Hepatocyte (in vitro differentiated cells): ENCODE measurements around the gene TPSB2. TPM values are rescaled to one million over a fixed set of nuclear protein-coding genes. Genes with fewer than 3 reads are reported as not detected.
"Not testable (repeated sequence)": the region's sequence is repeated elsewhere in the genome, so short reads cannot be mapped to it uniquely, and the experiment has no call there.

ENCODE experiments used
- DNase-seq: peaks from one replicate; pipeline ENCODE4 v3.0.0-alpha.2; 2016; ENCODE audit warnings: low spot score
- H2AFZ ChIP-seq: fragments of 200-600 bp; sonication (generic); 2 replicates; pipeline ENCODE4 v1.6.0; 2016; ENCODE audit warnings: antibody characterized with exemption, mild to moderate bottlenecking
- H3K27ac ChIP-seq: fragments of 200-600 bp; sonication (generic); 2 replicates; pipeline ENCODE4 v1.5.1; 2016; ENCODE audit warnings: mild to moderate bottlenecking
- H3K27me3 ChIP-seq: fragments of 200-600 bp; sonication (generic); 2 replicates; pipeline ENCODE4 v1.6.1; 2016
- H3K36me3 ChIP-seq: fragments of 200-600 bp; sonication (generic); replicated peaks from 2 replicates; pipeline ENCODE4 v1.5.1; 2016; ENCODE audit warnings: low read depth; ENCODE audit not compliant: insufficient read depth
- H3K4me1 ChIP-seq: fragments of 200-600 bp; sonication (generic); 2 replicates; pipeline ENCODE4 v1.5.1; 2016; ENCODE audit warnings: mild to moderate bottlenecking, moderate library complexity; ENCODE audit not compliant: insufficient read depth
- H3K4me2 ChIP-seq: fragments of 200-600 bp; sonication (generic); 2 replicates; pipeline ENCODE4 v1.6.0; 2016
- H3K4me3 ChIP-seq: fragments of 200-600 bp; sonication (generic); 2 replicates; pipeline ENCODE4 v1.5.1; 2016; ENCODE audit warnings: mild to moderate bottlenecking
- H3K79me2 ChIP-seq: fragments of 200-600 bp; sonication (generic); 2 replicates; pipeline ENCODE4 v1.6.0; 2017; ENCODE audit warnings: mild to moderate bottlenecking
- H3K9me2 ChIP-seq: fragments of 200-600 bp; sonication (generic); replicated peaks from 2 replicates; pipeline ENCODE4 v1.6.0; 2017; ENCODE audit warnings: mild to moderate bottlenecking; ENCODE audit not compliant: insufficient read depth
- H3K9me3 ChIP-seq: fragments of 200-600 bp; sonication (generic); 2 replicates; pipeline ENCODE4 v1.5.1; 2016; ENCODE audit warnings: low read depth, mild to moderate bottlenecking
- H4K20me1 ChIP-seq: fragments of 200-600 bp; sonication (generic); 2 replicates; pipeline ENCODE4 v1.6.0; 2016; ENCODE audit warnings: mild to moderate bottlenecking; ENCODE audit not compliant: insufficient read depth, poor library complexity, severe bottlenecking
- CTCF ChIP-seq: fragments of 200-600 bp; sonication (generic); IDR thresholded peaks from 2 replicates; pipeline ENCODE4 v1.5.1; 2016; ENCODE audit warnings: antibody characterized with exemption, mild to moderate bottlenecking; ENCODE audit not compliant: poor library complexity
- EZH2 ChIP-seq: fragments of 200-600 bp; sonication (generic); IDR thresholded peaks from 2 replicates; pipeline ENCODE4 v1.6.1; 2016; ENCODE audit warnings: antibody characterized with exemption, mild to moderate bottlenecking, borderline replicate concordance
- EZH2phosphoT487 ChIP-seq: fragments of 200-600 bp; sonication (generic); IDR thresholded peaks from one replicate; pipeline ENCODE4 v1.6.1; 2018; ENCODE audit warnings: antibody characterized with exemption, mild to moderate bottlenecking, low read depth, moderate library complexity; ENCODE audit not compliant: unreplicated experiment, severe bottlenecking
- WGBS: methylation state at CpG from one replicate; pipeline ENCODE4 v1.1.6; 2016; ENCODE audit warnings: low lambda C conversion rate; ENCODE audit errors: missing lambda C conversion rate; 5-methylcytosine and 5-hydroxymethylcytosine counted together
- polyA plus RNA-seq: library from polyadenylated mRNA; unstranded; fragments of >200 nt; fragmentation: Nextera tagmentation; extraction: Ambion mirVana; gene quantifications from 2 replicates; pipeline ENCODE4 v1.2.1, GENCODE V29; 2016
- total RNA-seq: library from RNA; depleted of rRNA; stranded (reverse); fragments of >200 nt; gene quantifications from 2 replicates; pipeline ENCODE4 v1.2.3, GENCODE V29; 2014

The TPSB2 gene
- total and polyA plus RNA-seq, 2 experiments from 2014 or later = not detected

DNA sequence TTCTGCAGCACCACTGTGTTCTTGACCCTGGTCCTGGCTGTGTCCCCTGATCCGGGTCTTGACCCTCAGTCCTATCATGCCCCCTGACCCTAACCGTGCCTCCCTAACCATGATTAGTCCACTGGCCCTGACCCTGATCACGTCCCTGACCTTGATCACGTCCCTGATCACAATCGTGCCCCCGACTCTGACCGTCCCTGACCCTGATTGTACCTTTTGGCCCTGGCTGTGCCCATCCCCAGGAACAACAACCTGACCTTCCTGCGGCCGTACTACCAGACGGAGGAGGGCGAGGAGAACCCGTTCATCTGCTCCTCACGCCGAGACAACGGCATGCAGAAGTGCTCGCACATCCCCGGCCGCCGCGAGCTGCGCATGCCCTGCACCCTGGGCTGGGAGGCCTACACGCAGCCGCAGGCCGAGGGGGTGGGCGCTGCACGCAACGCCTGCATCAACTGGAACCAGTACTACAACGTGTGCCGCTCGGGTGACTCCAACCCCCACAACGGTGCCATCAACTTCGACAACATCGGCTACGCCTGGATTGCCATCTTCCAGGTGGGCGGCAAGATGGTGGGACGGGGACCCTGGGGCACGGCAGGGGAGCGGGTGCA lies 29.9 kb downstream of the TPSB2 start:
- H3K4me3 ChIP-seq = no peak overlapping the region
- H3K36me3 ChIP-seq = no peaks in the 10 kb centered on the region
- H3K27ac ChIP-seq = no peak overlapping the region
- 95% methylated on average over 37 of the region's 38 CpGs for WGBS
- H3K9me3 ChIP-seq = no peaks in the 10 kb centered on the region
- H3K4me2 ChIP-seq = no peak overlapping the region
- H4K20me1 ChIP-seq = no peaks in the 10 kb centered on the region
- no peak for TF ChIP-seq EZH2phosphoT487
- no peak for TF ChIP-seq EZH2
- no peak for TF ChIP-seq CTCF
- no peaks in the 10 kb centered on the region for H3K9me2 ChIP-seq
- no peaks in the 10 kb centered on the region for H3K79me2 ChIP-seq
- no peak for DNase-seq
- H2AFZ ChIP-seq = no peak overlapping the region
- no peaks in the 10 kb centered on the region for H3K27me3 ChIP-seq
- H3K4me1 ChIP-seq = no peaks in the 10 kb centered on the region

DNA sequence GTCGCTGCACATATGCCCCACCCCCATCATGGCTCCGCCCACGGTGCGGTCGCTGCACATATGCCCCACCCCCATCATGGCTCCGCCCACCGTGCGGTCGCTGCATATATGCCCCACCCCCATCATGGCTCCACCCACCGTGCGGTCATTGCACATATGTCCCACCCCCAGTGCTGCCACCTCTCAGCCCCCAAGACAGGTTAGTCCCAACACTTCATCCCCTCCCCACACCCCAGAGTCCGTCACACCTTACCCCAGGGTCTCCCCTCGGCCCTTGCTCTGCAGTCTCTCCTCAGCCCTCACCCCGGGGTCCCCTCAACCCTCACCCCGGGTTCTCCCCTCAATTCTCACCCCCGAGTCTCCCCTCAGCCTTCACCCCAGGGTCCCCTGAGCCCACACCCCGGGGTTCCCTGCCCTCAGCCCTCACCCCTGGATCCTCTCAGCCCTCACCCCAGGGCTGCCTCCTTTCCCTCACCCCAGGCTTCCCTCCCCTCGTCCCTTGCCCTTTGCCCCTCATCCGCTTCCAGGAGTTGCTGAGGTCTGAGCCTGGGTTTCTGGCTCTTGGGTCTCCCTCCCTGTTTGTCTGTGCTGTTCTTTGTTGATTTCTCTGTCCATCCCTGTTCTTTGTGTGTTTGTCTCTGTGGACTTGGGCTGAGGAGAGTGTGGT lies 30.5 kb downstream of the TPSB2 start:
- WGBS = 73% methylated on average over 3 of the region's 19 CpGs
- Histone ChIP-seq H3K27me3 (no peaks in the 10 kb centered on the region), H4K20me1 (no peaks in the 10 kb centered on the region), H3K9me3 (no peaks in the 10 kb centered on the region), H3K4me1 (no peaks in the 10 kb centered on the region), H3K79me2 (no peaks in the 10 kb centered on the region), H3K27ac (no peak overlapping the region), H3K4me2 (no peak overlapping the region), H3K36me3 (no peaks in the 10 kb centered on the region), H2AFZ (no peak overlapping the region), H3K9me2 (no peaks in the 10 kb centered on the region), H3K4me3 (no peak overlapping the region)
- TF ChIP-seq CTCF (no peak), EZH2phosphoT487 (no peak), EZH2 (no peak)
- no peak for DNase-seq

DNA sequence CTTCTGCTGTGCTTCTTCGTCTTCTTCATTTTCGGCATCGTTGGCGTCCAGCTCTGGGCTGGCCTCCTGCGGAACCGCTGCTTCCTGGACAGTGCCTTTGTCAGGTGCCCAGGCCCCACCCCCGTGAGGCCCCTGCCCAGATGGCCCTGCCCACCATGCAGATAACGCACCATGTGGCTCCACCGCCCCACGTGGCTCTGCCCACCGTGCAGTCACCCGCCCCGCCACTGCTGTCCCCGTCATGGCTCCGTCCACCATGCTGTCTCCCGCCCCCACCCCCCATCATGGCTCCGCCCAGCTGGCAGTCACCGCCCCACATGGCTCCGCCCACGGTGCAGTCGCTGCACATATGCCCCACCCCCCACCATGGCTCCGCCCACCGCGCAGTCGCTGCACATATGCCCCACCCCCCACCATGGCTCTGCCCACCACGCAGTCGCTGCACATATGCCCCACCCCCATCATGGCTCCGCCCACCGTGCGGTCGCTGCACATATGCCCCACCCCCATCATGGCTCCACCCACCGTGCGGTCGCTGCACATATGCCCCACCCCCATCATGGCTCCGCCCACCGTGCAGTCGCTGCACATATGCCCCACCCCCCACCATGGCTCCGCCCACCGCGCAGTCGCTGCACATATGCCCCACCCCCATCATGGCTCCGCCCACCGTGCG lies 31.2 kb downstream of the TPSB2 start:
- H3K9me3 ChIP-seq, H3K36me3 ChIP-seq: not testable (repeated sequence)

DNA sequence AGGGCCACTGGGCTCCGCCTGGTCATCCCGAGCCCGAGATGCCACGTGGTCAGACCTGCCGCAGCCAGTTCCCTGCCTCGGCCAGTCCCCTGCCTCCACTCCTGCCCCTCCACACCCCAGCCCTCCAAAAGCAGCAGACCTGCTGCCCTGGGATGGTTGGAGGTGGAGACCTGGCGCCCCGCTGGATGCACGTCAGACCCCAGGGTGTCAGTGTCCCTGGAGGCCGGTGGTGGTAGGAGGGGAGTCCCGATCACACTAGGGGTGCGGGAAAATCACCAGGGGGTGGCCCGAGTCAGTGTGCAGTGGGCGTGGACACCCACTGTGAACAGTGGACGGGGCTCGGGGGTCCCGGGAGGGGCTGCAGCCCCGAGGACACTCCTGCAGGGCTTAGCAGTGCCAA lies 31.8 kb downstream of the TPSB2 start:
- Histone ChIP-seq H3K4me3 (no peak overlapping the region), H3K27ac (no peak overlapping the region), H3K79me2 (no peaks in the 10 kb centered on the region), H3K4me2 (no peak overlapping the region), H2AFZ (no peak overlapping the region), H3K27me3 (no peaks in the 10 kb centered on the region), H3K4me1 (no peaks in the 10 kb centered on the region), H3K9me3 (no peaks in the 10 kb centered on the region), H4K20me1 (no peaks in the 10 kb centered on the region), H3K9me2 (no peaks in the 10 kb centered on the region), H3K36me3 (no peaks in the 10 kb centered on the region)
- 96% methylated on average over 17 of the region's 18 CpGs for WGBS
- no peak for DNase-seq
- no peak for TF ChIP-seq CTCF
- TF ChIP-seq EZH2 = no peak
- no peak for TF ChIP-seq EZH2phosphoT487

More for the DNA sequence above, 31.2 kb downstream of the TPSB2 start:
- not testable (repeated sequence) for H2AFZ ChIP-seq, H3K4me3 ChIP-seq, H3K27me3 ChIP-seq, H3K4me2 ChIP-seq, H3K9me2 ChIP-seq, H3K79me2 ChIP-seq, H3K4me1 ChIP-seq, H3K27ac ChIP-seq, H4K20me1 ChIP-seq, DNase-seq
- 95% methylated on average over 23 of the region's 44 CpGs for WGBS
